Measurements from ENCODE around the gene ERC2.

ERC2 gene

GRCh38 chr3:55742832-55743136 is 725.5 kb downstream of the ERC2 start:
- no peaks in the 10 kb centered on the region for H3K36me3 ChIP-seq (ENCODE audit: low read length)
- H3K9ac ChIP-seq (ENCODE audit: low read length) = no peak overlapping the region
- H3K27ac ChIP-seq (ENCODE audit: low read depth, low read length) = no peak overlapping the region
- H3K9me2 ChIP-seq (replicated peaks; ENCODE audit: insufficient read depth, low read length) = no peaks in the 10 kb centered on the region
- no peak overlapping the region for H3K4me3 ChIP-seq (ENCODE audit: insufficient read depth, low read length, poor library complexity, severe bottlenecking)
- H3F3A ChIP-seq (ENCODE audit: insufficient read depth) = no peaks in the 10 kb centered on the region
- no peak overlapping the region for H3K4me2 ChIP-seq (ENCODE audit: low read depth, low read length, poor library complexity, severe bottlenecking)
- H3K27me3 ChIP-seq (ENCODE audit: low read length) = no peaks in the 10 kb centered on the region
- H3K79me2 ChIP-seq (ENCODE audit: insufficient read depth, low read length) = no peaks in the 10 kb centered on the region
- no peaks in the 10 kb centered on the region for H3K9me3 ChIP-seq (ENCODE audit: insufficient read depth, low read length)
- TF ChIP-seq EZH2phosphoT487 (conservative IDR thresholded peaks at IDR 0.05; ENCODE audit: low read length) (no peak), CTCF (IDR thresholded peaks at IDR 0.05; ENCODE audit: insufficient read depth, low read length, poor library complexity, severe bottlenecking) (no peak)
- H2AFZ ChIP-seq (ENCODE audit: low read depth, low read length, severe bottlenecking) = no peak overlapping the region
- no peaks in the 10 kb centered on the region for H4K20me1 ChIP-seq (ENCODE audit: low read depth, low read length)

- no peak overlapping the region for H3K4me2 ChIP-seq (ENCODE audit: low read depth, low read length, poor library complexity, severe bottlenecking)
- no peaks in the 10 kb centered on the region for H3K9me3 ChIP-seq (ENCODE audit: insufficient read depth, low read length)
- no peaks in the 10 kb centered on the region for H3K27me3 ChIP-seq (ENCODE audit: low read length)
- H3K27ac ChIP-seq (ENCODE audit: low read depth, low read length) = no peak overlapping the region
- no peak overlapping the region for H2AFZ ChIP-seq (ENCODE audit: low read depth, low read length, severe bottlenecking)
- H3F3A ChIP-seq (ENCODE audit: insufficient read depth) = no peaks in the 10 kb centered on the region
- H3K4me3 ChIP-seq (ENCODE audit: insufficient read depth, low read length, poor library complexity, severe bottlenecking) = no peak overlapping the region
- H3K9ac ChIP-seq (ENCODE audit: low read length) = no peak overlapping the region
- H3K9me2 ChIP-seq (replicated peaks; ENCODE audit: insufficient read depth, low read length) = no peaks in the 10 kb centered on the region
- TF ChIP-seq CTCF (IDR thresholded peaks at IDR 0.05; ENCODE audit: insufficient read depth, low read length, poor library complexity, severe bottlenecking) = no peak
- TF ChIP-seq EZH2phosphoT487 (conservative IDR thresholded peaks at IDR 0.05; ENCODE audit: low read length) = no peak
- no peaks in the 10 kb centered on the region for H3K36me3 ChIP-seq (ENCODE audit: low read length)
- H4K20me1 ChIP-seq (ENCODE audit: low read depth, low read length) = no peaks in the 10 kb centered on the region
- no peaks in the 10 kb centered on the region for H3K79me2 ChIP-seq (ENCODE audit: insufficient read depth, low read length)
Observed at GRCh38 chr3:55742022-55742831, 726.0 kb downstream of the ERC2 start.

GRCh38 chr3:55737186-55737585 is 731.1 kb downstream of the ERC2 start:
- no peaks in the 10 kb centered on the region for H3K9me3 ChIP-seq (ENCODE audit: insufficient read depth, low read length)
- no peak overlapping the region for H3K4me3 ChIP-seq (ENCODE audit: insufficient read depth, low read length, poor library complexity, severe bottlenecking)
- H3K9ac ChIP-seq (ENCODE audit: low read length) = no peak overlapping the region
- no peaks in the 10 kb centered on the region for H3F3A ChIP-seq (ENCODE audit: insufficient read depth)
- no peak overlapping the region for H3K4me2 ChIP-seq (ENCODE audit: low read depth, low read length, poor library complexity, severe bottlenecking)
- no peaks in the 10 kb centered on the region for H3K79me2 ChIP-seq (ENCODE audit: insufficient read depth, low read length)
- H3K27me3 ChIP-seq (ENCODE audit: low read length) = no peaks in the 10 kb centered on the region
- H3K36me3 ChIP-seq (ENCODE audit: low read length) = no peaks in the 10 kb centered on the region
- no peak overlapping the region for H2AFZ ChIP-seq (ENCODE audit: low read depth, low read length, severe bottlenecking)
- H3K9me2 ChIP-seq (replicated peaks; ENCODE audit: insufficient read depth, low read length) = no peaks in the 10 kb centered on the region
- TF ChIP-seq CTCF (IDR thresholded peaks at IDR 0.05; ENCODE audit: insufficient read depth, low read length, poor library complexity, severe bottlenecking) = no peak
- no peak for TF ChIP-seq EZH2phosphoT487 (conservative IDR thresholded peaks at IDR 0.05; ENCODE audit: low read length)
- H4K20me1 ChIP-seq (ENCODE audit: low read depth, low read length) = no peaks in the 10 kb centered on the region
- H3K27ac ChIP-seq (ENCODE audit: low read depth, low read length) = no peak overlapping the region

All from SU-DHL-6 (cell line).